GM21717 (cell line): ENCODE measurements around the gene GMIP.
"Not testable (repeated sequence)": the region's sequence is repeated elsewhere in the genome, so short reads cannot be mapped to it uniquely, and the experiment has no call there.

ENCODE experiments used
- ATAC-seq: cut with Tn5 transposase; IDR thresholded peaks from one replicate; pipeline ENCODE4 v1.9.1; 2021; ENCODE audit warnings: mild to moderate bottlenecking, moderate library complexity; ENCODE audit not compliant: unreplicated experiment

The GMIP gene, protein sequence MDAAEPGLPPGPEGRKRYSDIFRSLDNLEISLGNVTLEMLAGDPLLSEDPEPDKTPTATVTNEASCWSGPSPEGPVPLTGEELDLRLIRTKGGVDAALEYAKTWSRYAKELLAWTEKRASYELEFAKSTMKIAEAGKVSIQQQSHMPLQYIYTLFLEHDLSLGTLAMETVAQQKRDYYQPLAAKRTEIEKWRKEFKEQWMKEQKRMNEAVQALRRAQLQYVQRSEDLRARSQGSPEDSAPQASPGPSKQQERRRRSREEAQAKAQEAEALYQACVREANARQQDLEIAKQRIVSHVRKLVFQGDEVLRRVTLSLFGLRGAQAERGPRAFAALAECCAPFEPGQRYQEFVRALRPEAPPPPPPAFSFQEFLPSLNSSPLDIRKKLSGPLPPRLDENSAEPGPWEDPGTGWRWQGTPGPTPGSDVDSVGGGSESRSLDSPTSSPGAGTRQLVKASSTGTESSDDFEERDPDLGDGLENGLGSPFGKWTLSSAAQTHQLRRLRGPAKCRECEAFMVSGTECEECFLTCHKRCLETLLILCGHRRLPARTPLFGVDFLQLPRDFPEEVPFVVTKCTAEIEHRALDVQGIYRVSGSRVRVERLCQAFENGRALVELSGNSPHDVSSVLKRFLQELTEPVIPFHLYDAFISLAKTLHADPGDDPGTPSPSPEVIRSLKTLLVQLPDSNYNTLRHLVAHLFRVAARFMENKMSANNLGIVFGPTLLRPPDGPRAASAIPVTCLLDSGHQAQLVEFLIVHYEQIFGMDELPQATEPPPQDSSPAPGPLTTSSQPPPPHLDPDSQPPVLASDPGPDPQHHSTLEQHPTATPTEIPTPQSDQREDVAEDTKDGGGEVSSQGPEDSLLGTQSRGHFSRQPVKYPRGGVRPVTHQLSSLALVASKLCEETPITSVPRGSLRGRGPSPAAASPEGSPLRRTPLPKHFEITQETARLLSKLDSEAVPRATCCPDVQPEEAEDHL

DNA sequence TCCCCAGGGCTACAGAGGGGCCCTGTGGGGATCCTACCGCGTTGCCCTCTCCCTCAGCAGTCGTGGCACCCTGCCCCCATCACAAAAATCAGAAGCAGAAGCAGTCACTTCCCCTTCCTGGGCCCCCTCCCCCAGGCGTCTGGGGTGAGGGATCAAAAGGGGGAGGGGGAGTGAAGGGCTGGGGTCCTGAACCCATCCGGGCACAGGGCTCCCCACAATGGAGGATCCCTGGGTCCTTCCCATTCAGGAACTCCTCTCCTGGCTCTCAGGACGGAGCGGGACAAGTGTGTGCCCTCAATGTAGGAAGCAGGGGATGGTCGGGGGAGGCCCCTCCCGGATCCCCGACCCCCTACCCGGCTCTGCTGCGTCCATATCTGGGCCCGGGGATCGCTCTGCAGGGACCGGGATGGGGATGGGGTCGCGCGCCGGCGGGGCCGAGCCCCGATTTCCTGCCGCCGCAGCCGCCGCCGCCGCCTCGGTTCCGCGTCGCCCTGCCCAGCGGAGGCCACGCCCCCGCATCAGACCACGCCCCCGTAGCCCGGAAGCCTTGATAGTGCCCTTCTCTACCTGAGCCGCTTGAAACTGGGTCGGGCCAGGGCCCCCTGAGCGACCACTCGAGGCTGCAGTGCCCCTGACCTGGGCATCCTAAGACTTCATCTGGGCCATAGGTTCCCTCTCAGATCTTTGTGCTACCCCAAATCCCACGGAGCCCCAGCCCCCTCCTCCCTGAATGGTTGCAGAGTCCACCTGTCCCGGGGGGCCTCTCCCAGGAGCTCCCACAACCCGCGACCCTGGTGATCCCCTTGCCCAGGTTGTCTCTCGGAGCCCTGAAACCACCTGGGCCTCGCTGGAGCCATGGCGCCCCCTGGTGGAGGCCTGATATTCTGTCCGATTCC lies at the start of gene GMIP:
TSS of gene GMIP (minus strand) at position 500 of the 896 bp plus-strand sequence. CDS start at position 372, 128 bp downstream.
- ATAC-seq = peak; percentile 64

DNA sequence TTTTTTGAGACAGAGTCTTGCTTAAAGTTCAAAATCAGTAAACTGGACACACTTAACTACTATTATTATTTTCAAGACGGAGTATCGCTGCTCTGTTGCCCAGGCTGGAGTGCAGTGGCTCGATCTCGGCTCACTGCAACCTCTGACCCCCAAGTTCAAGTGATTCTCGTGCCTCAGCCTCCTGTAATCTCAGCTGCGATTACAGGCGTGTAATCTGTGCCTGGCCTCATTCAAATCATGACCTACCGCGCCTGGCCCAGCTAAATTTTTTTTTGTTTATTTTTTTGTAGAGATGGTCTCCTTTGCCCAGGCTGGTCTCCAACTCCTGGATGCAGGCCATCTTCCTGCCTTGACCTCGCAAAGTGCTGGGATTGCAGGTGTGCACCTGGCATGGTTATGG lies 48.2 kb upstream of the GMIP start:
- no peak for ATAC-seq

DNA sequence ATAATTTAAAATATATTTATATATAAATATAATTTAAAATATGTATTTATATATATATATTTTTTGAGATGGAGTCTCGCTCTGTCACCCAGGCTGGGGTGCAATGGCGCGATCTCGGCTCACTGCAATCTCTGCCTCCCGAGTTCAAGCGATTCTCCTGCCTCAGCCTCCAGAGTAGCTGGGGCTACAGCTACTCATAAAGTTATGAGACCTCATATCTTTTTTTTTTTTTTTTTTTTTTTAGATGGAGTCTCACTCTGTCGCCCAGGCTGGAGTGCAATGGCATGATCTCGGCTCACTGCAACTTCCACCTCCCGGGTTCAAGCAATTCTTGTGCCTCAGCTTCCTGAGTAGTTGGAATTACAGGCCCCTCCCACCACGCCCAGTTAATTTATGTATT lies 45.6 kb upstream of the GMIP start:
- not testable (repeated sequence) for ATAC-seq

DNA sequence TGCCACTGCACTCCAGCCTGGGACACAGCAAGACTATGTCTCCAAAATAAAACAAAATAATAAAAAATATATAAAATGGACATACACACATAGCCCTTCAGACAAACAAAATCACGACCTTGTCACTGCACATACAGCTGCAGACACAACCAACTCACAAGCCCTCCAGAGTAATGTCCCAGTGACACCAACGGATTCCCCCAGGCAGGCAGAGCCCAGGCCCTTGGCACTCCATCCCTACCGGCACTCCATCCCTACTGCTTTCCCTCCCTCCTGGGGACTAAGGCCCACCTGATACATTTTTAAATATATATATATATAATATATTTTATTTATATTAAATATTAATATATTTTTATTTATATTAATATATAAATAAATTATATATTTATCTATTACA lies 43.6 kb upstream of the GMIP start:
- no peak for ATAC-seq

DNA sequence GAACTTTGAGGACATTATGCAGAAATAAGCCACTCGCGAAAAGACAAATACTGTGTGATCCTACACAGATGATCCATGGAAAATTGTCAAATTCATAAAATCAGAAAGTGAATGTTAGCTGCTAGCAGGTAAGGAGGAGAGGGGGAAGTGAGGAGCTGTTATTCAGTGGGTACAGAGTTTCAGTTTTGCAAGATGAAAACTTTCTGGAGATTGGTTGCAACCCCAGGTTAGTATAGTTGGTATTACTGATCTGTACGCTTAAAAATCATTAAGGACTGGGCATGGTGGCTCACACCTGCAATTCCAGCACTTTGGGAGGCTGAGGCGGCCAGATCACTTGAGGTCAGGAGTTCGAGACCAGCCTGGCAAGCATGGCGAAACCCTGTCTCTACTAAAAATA lies 43.1 kb upstream of the GMIP start:
- no peak for ATAC-seq

DNA sequence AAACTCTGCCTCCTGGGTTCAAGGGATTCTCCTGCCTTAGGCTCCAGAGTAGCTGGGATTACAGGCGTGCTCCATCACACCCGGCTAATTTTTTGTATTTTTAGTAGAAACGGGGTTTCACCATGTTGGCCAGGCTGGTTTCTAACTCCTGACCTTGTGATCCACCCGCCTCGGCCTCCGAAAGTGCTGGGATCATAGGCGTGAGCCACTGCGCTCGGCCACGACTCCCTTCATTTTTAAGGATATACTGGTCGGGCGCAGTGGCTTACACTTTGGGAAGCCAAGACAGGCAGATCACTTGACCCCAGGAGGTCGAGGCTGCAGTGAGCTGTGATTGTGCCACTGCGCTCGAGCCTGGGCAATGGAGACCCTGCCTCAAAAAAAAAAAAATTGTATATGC lies 42.7 kb upstream of the GMIP start:
- ATAC-seq = not testable (repeated sequence)

DNA sequence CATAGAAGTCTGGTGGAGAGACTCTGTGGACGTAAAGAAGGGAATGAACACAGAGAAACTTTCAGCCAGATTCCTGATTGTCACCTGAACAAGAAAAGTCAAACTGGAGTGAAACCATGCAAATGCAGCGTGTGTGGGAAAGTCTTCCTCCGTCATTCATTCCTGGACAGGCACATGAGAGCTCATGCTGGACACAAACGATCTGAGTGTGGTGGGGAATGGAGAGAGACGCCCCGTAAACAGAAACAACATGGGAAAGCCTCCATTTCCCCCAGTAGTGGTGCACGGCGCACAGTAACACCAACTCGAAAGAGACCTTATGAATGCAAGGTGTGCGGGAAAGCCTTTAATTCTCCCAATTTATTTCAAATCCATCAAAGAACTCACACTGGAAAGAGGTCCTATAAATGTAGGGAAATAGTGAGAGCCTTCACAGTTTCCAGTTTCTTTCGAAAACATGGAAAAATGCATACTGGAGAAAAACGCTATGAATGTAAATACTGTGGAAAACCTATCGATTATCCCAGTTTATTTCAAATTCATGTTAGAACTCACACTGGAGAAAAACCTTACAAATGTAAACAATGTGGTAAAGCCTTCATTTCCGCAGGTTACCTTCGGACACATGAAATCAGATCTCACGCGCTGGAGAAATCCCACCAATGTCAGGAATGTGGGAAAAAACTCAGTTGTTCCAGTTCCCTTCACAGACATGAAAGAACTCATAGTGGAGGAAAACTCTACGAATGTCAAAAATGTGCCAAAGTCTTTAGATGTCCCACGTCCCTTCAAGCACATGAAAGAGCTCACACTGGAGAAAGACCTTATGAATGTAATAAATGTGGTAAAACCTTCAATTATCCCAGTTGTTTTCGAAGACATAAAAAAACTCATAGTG lies 36.0 kb upstream of the GMIP start:
- no peak for ATAC-seq

DNA sequence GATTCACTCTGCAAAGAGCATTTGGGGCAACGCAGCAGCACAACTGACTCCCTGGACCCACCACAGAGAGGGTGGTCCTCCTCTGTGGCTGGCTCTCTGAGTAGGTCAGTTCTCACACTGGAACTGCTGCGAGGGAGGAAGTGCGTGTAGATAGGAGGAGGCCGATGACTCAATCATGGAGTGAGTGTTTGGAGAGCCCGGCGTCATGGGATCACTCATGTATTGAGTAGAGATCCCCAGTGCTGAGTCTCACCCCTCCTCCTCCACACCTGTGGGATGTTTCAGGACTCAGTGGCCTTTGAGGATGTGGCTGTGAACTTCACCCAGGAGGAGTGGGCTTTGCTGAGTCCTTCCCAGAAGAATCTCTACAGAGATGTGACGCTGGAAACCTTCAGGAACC lies 34.1 kb upstream of the GMIP start:
- ATAC-seq = no peak

DNA sequence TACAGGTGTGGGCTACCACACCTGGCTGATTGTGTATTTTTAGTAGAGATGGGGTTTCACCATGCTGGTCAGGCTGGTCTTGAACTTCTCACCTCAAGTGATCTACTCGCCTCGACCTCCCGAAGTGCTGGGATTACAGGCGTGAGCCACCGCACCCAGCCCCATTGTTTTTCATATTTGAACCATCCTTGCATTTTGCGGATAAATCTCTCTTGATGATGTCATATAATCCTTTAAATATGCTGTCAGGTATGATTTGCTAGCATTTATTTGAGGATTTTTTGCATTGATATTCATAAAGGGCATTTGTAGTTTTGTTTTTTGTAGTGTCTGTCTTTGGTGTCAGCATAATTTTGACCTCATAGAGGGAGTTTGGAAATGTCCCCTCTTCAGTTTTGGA lies 30.9 kb upstream of the GMIP start:
- no peak for ATAC-seq

DNA sequence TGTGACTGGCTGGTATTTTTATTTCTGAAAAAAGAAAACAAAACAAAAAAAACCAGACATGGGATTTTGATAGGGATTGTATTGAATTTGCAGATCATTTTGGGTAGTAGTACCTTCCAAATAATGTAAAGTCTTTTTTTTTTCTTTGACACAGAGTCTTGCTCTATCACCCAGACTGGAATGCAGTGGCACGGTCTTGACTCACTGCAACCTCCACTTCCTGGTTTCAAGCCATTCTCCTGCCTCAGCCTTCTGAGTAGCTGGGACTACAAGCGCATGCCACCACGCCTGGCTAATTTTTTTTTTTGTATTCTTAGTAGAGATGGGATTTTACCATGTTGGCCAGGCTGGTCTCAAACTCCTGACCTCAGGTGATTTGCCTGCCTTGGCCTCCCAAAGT lies 29.4 kb upstream of the GMIP start:
- no peak for ATAC-seq

DNA sequence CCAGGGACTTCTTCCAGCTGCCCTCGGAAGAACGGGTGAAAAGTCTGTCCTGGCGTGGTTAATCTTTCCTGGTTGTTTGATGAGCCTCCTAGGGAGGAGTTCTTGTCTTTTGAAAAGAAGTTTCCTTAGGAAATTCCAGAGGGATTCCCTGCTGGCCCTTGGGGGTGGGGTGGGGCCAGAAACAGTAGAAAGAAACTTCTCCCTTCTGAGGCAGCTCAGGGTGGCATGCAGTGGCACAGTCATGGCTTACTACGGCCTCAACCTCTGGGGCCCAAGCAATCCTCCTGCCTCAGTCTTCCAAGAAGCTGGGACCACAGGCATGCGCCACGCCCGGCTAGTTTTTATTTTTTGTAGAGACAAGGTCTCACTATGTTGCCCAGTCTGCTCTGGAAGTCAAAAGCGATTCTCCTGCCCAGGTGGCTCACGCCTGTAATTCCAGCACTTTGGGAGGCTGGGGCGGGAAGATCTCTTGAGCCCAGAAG lies 26.7 kb upstream of the GMIP start:
- ATAC-seq = no peak

DNA sequence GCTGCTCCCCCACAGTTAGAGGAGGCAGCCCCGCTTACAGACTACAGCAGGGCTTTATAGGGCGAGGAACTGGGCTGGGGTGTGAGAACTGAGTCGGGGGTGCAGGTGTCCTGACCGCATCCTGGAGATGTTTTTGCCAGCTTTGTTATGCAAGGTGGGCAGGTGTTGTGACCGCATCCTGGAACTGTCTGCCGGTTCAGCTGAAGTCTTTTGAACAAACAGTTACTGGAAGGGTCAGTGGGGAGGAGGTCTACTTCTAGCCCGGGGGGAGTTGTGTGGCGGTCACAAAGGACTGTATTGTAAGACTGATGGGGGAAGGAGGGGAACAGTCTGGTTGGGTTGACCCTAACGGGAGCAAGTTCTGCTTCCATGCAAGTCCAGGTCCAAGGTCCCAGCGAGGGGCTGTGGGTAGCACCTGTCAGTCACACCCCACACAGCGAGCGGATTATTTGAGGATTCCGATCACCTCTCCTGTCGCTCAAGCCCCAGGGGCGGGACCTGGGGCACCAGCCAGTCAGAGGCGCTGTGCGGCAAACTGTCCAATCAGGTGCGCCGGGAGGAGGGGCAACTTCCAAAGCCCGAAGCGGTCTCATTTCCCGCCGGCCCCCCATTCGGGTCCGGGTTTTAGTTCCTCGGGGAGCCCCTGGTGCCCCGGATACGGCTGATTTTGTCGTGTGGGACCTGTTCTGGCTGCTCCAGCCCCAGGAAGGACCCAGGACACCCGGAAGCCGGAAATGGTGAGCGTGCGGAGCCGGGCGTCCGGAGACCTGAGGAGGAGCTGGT lies 25.0 kb upstream of the GMIP start, which contains the start of gene ZNF101:
TSS of gene ZNF101 (plus strand) at position 610 of the 783 bp plus-strand sequence. CDS start at position 735, 125 bp downstream.
- peak; percentile 64 for ATAC-seq

DNA sequence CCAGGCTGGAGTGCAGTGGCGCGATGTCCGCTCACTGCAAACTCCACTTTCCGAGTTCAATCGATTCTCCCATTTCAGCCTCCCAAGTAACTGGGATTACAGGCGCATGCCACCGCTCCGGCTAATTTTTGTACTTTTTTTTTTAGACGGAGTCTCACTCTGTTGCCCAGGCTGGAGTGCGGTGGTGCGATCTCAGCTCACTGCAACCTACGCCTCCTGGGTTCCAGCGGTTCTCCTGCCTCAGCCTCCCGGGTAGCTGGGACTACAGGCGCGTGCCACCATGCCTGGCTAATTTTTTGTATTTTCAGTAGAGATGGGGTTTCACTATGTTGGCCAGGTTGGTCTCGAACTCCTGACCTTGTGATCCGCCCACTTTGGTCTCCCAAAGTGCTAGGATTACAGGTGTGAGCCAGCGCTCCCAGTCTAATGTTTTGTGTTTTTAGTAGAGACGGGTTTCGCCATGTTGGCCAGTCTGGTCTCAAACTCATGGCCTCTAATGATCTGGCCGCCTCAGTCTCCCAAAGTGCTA lies 22.0 kb upstream of the GMIP start:
- ATAC-seq = not testable (repeated sequence)

DNA sequence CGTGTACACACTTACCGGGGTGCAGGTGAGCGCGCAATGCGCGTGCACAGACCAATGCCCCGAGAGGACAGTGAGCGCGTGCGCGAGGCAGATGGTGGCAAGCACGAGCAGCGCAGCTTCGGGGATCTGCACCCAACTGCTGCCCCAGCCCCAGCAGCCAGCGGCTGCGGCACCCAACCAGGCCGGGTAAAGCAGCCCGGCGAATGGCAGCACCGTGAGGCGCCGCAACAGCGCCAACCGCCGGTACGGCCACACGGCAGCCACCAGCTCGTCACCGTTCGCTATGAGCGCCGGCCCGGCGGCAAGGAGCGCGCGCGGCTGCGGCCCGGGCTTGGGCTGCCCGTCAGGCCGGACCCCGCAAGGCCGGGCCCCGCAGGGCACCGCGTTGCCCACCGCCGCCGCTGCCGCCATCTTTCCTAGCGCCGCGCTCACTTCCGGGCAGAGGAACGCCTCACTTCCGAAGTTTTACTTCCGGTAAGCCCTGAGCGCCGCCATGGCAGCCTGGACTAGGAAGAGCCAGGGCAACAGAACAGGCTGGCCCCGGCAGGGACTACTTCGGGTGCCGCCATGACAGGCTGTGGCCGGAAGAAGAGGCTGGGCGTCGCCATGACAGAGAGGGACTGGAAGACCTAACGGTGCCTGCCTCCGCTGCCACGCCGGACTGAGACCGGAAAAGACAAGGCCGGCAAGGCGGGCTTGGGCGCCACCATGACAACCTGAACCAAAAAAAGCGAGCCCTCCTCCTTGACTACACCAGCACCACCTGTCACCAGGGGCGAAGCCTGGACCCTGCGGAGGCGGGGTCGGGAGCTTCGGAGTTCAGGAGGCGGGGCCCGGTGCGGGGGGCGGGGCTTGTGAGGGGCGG lies 20.0 kb upstream of the GMIP start, which contains the start of gene ATP13A1:
TSS of gene ATP13A1 (minus strand) at position 421 of the 865 bp plus-strand sequence. CDS start at position 411, 10 bp downstream.
- peak; percentile 56 for ATAC-seq

DNA sequence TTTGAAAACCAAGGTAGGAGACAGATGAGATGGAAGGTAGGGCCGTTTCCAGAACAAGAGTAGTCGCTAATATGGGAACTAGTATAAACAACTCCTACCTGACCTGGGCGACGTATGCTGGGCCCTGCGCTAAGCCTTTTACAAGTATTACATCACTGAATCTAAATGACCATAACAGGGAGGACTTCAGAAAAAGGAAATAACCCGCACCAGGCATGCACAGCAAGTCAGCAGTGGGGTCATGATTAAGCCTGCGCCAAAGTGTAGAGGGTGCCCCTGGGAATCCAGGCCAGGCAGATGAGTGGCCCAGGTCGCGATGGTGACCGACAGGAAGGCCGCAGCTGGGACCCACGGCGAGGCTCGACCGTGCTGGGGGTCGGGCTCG lies 19.4 kb upstream of the GMIP start:
- ATAC-seq = no peak

DNA sequence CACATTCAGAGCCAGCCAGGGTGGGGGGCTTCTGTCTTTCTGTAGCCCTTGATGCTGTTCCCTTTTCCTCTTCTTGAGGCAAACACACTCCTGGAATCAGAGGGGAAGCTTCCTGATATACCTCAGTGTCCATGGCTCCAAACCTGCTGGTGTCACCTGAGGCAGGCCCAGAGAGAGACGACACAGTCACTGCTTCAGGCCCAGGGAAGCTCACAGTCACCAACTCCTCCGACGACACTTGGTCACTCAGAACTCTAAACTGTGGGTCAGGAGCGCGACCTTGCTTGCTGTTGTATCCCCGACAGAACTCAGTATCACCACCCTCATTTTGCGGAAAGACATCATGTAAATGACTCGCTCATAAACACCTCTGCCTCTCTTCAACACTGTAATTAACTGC lies 18.9 kb upstream of the GMIP start:
- ATAC-seq = no peak

DNA sequence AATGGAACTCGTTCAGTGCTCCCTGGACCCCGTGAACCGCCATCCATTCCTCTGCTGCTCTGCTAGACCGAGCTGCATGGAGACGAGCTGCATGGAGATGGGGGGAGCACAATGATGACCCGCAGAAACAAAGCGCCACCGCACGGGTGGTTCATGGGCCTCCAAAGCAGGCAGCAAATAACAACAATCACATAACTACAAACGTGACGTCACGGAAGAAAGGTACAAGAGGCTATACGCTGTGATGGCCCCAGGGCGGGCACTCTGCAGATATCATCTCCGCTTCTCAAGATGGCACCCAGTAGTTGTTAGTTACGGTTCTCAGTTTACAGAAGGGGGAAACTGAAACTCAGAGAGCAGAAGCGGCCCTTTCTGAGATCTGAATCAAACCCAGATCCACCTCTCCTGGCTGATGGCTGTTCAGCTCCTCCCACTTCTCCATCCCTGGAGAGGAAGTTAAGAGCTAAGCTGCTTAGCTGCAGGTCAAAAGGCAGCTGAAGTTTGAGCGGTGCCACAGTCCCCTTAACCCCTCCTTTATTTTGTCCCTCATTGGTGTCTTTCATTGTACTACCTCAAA lies 18.3 kb upstream of the GMIP start:
- peak; percentile 41 for ATAC-seq
